Measurements from ENCODE around the gene NRGN.

Gene NRGN

GRCh38 chr11:124756753-124757227 is 17.0 kb downstream of the NRGN start:
- no peaks in the 10 kb centered on the region for H3K9me3 ChIP-seq (ENCODE audit: control insufficient read depth in 2 of 2, low read length in 2 of 2)
- H3K4me1 ChIP-seq (ENCODE audit: control insufficient read depth, insufficient read depth, low read length) = peaks cover 32% of the 10 kb centered on the region
- no peak overlapping the region for H3K9ac ChIP-seq (ENCODE audit: low read length in 2 of 2)
- no peak overlapping the region for H3K4me3 ChIP-seq (ENCODE audit: low read length in 2 of 2)
- no peak overlapping the region for H3K27ac ChIP-seq (ENCODE audit: low read length)
- H3K27me3 ChIP-seq (ENCODE audit: control insufficient read depth in 1 of 2, insufficient read depth in 2 of 2, low read length in 2 of 2) = peaks cover 63 to 72% of the 10 kb centered on the region in 2 donors
- H3K36me3 ChIP-seq (ENCODE audit: control insufficient read depth in 2 of 2, insufficient read depth in 2 of 2, low read length in 2 of 2) = no peaks in the 10 kb centered on the region

- H3K9ac ChIP-seq (ENCODE audit: low read length in 2 of 2) = no peak overlapping the region
- peaks cover 33% of the 10 kb centered on the region for H3K4me1 ChIP-seq (ENCODE audit: control insufficient read depth, insufficient read depth, low read length)
- no peaks in the 10 kb centered on the region for H3K36me3 ChIP-seq (ENCODE audit: control insufficient read depth in 2 of 2, insufficient read depth in 2 of 2, low read length in 2 of 2)
- H3K27ac ChIP-seq (ENCODE audit: low read length) = no peak overlapping the region
- H3K27me3 ChIP-seq (ENCODE audit: control insufficient read depth in 1 of 2, insufficient read depth in 2 of 2, low read length in 2 of 2) = peaks cover 60 to 72% of the 10 kb centered on the region in 2 donors
- no peak overlapping the region for H3K4me3 ChIP-seq (ENCODE audit: low read length in 2 of 2)
- H3K9me3 ChIP-seq (ENCODE audit: control insufficient read depth in 2 of 2, low read length in 2 of 2) = no peaks in the 10 kb centered on the region
Observed at GRCh38 chr11:124757320-124757719, 17.6 kb downstream of the NRGN start.

DNA sequence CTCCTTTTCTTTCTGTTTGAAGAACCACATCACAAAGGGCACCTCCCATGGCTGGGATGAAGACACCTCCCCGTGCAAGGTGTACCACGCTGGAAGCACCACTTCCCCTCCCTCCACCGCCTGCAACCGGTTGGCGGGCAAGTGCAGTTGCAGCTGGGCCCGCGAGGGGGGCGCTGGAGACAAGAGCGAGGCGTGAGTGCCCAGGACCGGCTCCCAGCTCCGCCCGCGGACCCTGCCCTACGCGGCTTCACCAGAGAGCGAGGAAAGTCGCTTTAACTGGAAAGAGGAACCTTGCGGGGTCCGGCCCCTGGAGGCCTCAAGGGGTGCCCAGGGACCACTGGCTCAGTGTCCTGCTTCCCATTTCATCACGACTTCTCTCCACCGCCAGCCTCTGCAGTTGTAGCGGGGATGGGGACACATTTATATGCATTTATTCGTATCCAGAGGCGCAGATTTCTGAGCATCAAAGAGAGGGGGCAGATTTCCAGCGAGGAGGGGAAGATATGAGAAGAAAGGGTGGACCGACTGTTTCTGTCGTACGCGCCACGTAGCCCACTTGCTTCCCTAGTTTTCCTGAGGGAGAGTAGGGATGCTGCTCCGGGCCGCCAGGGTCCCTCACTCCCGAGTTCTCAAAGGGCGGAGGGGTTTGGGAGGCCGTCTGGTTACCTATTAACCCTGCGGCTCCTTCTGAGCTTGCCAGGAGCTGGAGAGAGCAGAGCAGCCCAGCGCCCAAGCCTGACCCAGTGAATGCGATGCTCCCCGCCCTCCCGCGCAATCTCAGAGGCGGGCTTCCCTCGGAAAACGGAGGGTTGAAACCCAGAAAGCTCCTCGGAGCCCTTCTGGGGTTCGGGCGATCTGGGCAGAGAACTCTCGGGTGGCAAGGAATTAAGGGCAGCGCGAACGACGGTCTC is 18.9 kb downstream of the NRGN start:
- Histone ChIP-seq H3K27ac (ENCODE audit: low read length) (peak overlapping the region; percentile 18), H3K27me3 (ENCODE audit: control insufficient read depth in 1 of 2, insufficient read depth in 2 of 2, low read length in 2 of 2) (peaks cover 61 to 74% of the 10 kb centered on the region in 2 donors), H3K4me3 (ENCODE audit: low read length in 2 of 2) (peak overlapping the region; percentile 65 to 77), H3K4me1 (ENCODE audit: control insufficient read depth, insufficient read depth, low read length) (peaks cover 43% of the 10 kb centered on the region), H3K9ac (ENCODE audit: low read length in 2 of 2) (peak overlapping the region; percentile 5 to 22), H3K36me3 (ENCODE audit: control insufficient read depth in 2 of 2, insufficient read depth in 2 of 2, low read length in 2 of 2) (no peaks in the 10 kb centered on the region), H3K9me3 (ENCODE audit: control insufficient read depth in 2 of 2, low read length in 2 of 2) (no peaks in the 10 kb centered on the region)

- Histone ChIP-seq H3K27me3 (ENCODE audit: control insufficient read depth in 1 of 2, insufficient read depth in 2 of 2, low read length in 2 of 2) (peaks cover 57 to 67% of the 10 kb centered on the region in 2 donors), H3K4me3 (ENCODE audit: low read length in 2 of 2) (peak overlapping the region in 1 of 2 donors; percentile 77), H3K9me3 (ENCODE audit: control insufficient read depth in 2 of 2, low read length in 2 of 2) (no peaks in the 10 kb centered on the region), H3K36me3 (ENCODE audit: control insufficient read depth in 2 of 2, insufficient read depth in 2 of 2, low read length in 2 of 2) (no peaks in the 10 kb centered on the region), H3K9ac (ENCODE audit: low read length in 2 of 2) (peak overlapping the region in 1 of 2 donors; percentile 45), H3K27ac (ENCODE audit: low read length) (peak overlapping the region; percentile 55), H3K4me1 (ENCODE audit: control insufficient read depth, insufficient read depth, low read length) (peaks cover 43% of the 10 kb centered on the region)
Observed at GRCh38 chr11:124759266-124760204, 19.8 kb downstream of the NRGN start.

DNA sequence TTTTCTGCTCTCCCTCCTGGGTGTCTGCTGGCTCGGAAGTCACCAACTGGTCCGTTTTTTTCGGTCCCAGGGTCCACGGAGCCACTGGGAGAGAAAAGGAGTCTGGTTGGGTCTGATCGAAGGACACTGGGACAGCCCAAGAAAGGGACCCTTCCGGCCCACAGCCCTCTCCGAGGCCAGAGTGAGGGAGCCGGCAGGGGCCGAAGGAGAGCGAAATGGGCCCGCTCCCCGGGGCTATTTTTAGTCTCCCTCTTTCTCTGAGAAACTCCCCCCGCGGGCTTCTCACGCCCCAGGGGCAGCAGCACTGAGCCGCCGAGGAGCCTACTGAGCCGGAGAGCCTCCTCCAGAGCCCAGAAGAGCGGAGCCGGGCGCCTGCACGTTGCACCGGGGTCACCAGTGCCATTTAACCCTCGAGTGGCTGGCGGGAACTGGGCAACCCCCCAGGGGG is 20.5 kb downstream of the NRGN start:
- H3K4me1 ChIP-seq (ENCODE audit: control insufficient read depth, insufficient read depth, low read length) = peaks cover 43% of the 10 kb centered on the region
- peak overlapping the region; percentile 55 for H3K27ac ChIP-seq (ENCODE audit: low read length)
- peak overlapping the region; percentile 46 to 77 for H3K4me3 ChIP-seq (ENCODE audit: low read length in 2 of 2)
- peaks cover 0 to 4% of the 10 kb centered on the region in 2 donors for H3K36me3 ChIP-seq (ENCODE audit: control insufficient read depth in 2 of 2, insufficient read depth in 2 of 2, low read length in 2 of 2)
- H3K27me3 ChIP-seq (ENCODE audit: control insufficient read depth in 1 of 2, insufficient read depth in 2 of 2, low read length in 2 of 2) = peaks cover 53 to 67% of the 10 kb centered on the region in 2 donors
- peak overlapping the region in 1 of 2 donors; percentile 45 for H3K9ac ChIP-seq (ENCODE audit: low read length in 2 of 2)
- no peaks in the 10 kb centered on the region for H3K9me3 ChIP-seq (ENCODE audit: control insufficient read depth in 2 of 2, low read length in 2 of 2)

GRCh38 chr11:124760806-124761205 is 21.1 kb downstream of the NRGN start:
- Histone ChIP-seq H3K4me1 (ENCODE audit: control insufficient read depth, insufficient read depth, low read length) (peaks cover 43% of the 10 kb centered on the region), H3K36me3 (ENCODE audit: control insufficient read depth in 2 of 2, insufficient read depth in 2 of 2, low read length in 2 of 2) (peaks cover 0 to 4% of the 10 kb centered on the region in 2 donors), H3K9ac (ENCODE audit: low read length in 2 of 2) (peak overlapping the region; percentile 36 to 45), H3K27ac (ENCODE audit: low read length) (peak overlapping the region; percentile 55), H3K27me3 (ENCODE audit: control insufficient read depth in 1 of 2, insufficient read depth in 2 of 2, low read length in 2 of 2) (peaks cover 53 to 67% of the 10 kb centered on the region in 2 donors), H3K4me3 (ENCODE audit: low read length in 2 of 2) (peak overlapping the region; percentile 46 to 77), H3K9me3 (ENCODE audit: control insufficient read depth in 2 of 2, low read length in 2 of 2) (no peaks in the 10 kb centered on the region)

DNA sequence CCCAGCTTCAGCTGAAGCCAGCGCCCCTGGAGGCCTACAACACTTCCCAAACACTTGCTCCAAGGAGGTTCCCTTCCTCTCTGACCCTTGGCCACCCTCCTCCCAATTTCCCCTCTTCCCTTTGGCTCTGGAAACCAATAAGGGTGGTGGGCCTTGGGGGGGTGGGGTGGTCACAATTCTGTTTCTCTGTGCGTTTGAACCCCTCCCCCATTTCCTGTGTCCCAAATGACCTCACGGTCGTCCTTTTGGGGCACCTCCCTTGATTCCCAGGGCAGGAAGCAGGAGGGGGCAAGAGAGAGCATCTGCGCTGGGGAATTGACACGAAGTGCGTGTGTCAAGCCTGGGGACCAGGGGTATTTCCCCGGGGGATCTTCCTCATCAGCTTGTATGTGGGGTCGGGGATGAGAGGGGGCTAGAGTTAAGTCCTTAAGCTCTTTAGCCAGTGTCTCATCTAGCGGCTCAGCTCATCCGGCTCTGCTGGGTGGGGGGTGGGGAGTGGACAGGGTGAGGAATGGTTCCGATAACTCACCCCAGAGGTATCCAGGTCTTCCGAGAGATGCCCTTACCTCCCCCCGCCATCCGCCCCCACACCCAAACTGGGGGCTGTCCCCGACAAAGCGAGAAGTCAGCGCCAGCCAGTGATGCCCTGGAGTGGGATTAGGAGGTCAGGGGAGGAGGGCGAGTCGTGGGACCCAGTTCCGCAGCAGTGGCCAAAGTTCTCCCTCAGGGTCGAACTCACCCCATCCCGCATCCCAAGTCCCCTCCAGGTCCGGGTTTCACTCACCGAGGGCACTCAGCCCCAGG is 21.8 kb downstream of the NRGN start:
- Histone ChIP-seq H3K4me3 (ENCODE audit: low read length in 2 of 2) (peak overlapping the region in 1 of 2 donors; percentile 77), H3K27me3 (ENCODE audit: control insufficient read depth in 1 of 2, insufficient read depth in 2 of 2, low read length in 2 of 2) (peaks cover 47 to 64% of the 10 kb centered on the region in 2 donors), H3K4me1 (ENCODE audit: control insufficient read depth, insufficient read depth, low read length) (peaks cover 43% of the 10 kb centered on the region), H3K9ac (ENCODE audit: low read length in 2 of 2) (peak overlapping the region; percentile 22 to 36), H3K9me3 (ENCODE audit: control insufficient read depth in 2 of 2, low read length in 2 of 2) (no peaks in the 10 kb centered on the region), H3K27ac (ENCODE audit: low read length) (peak overlapping the region; percentile 69), H3K36me3 (ENCODE audit: control insufficient read depth in 2 of 2, insufficient read depth in 2 of 2, low read length in 2 of 2) (peaks cover 2 to 4% of the 10 kb centered on the region in 2 donors)

DNA sequence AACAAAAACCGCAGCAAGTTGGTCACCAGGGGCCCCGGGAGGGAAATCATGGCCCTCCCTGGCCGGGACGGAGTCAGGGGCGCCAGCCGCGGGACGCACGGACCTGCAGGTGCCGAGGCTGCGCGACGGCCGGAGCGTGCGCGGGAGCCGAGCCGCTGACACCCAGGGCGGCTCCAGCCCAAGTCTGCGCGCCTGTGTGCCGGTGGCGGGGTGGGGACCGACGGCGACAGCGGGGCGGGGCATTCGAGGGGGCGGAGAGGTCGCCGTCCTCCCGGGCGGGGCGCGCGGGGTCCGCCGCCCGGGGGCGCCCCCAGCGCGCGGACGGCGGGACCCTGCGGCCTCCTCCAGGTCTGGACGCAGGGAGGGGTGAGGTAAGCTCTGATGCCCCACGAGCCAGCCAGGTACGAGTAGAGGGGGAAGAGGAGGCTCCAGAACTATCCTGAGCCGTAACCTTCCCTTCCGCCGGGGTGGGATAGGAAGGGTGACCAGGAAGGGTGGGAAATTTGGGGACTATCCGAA is 22.4 kb downstream of the NRGN start, which contains the start of gene ESAM:
ESAM (minus strand) TSS at position 186 of the 519 bp plus-strand sequence; CDS start at position 50, 136 bp downstream.
- Histone ChIP-seq H3K9ac (ENCODE audit: low read length in 2 of 2) (peak within 1 kb of the TSS; percentile 22 to 36), H3K9me3 (ENCODE audit: control insufficient read depth in 2 of 2, low read length in 2 of 2) (no peaks in the 10 kb centered on the region), H3K4me3 (ENCODE audit: low read length in 2 of 2) (peak within 1 kb of the TSS; percentile 49 to 77), H3K27me3 (ENCODE audit: control insufficient read depth in 1 of 2, insufficient read depth in 2 of 2, low read length in 2 of 2) (peaks cover 42 to 57% of the 10 kb centered on the region in 2 donors), H3K36me3 (ENCODE audit: control insufficient read depth in 2 of 2, insufficient read depth in 2 of 2, low read length in 2 of 2) (peaks cover 2 to 8% of the 10 kb centered on the region in 2 donors), H3K27ac (ENCODE audit: low read length) (peak within 1 kb of the TSS; percentile 69), H3K4me1 (ENCODE audit: control insufficient read depth, insufficient read depth, low read length) (peaks cover 43% of the 10 kb centered on the region)

GRCh38 chr11:124762624-124763155 is 22.9 kb downstream of the NRGN start:
- Histone ChIP-seq H3K4me3 (ENCODE audit: low read length in 2 of 2) (peak overlapping the region; percentile 49 to 77), H3K4me1 (ENCODE audit: control insufficient read depth, insufficient read depth, low read length) (peaks cover 42% of the 10 kb centered on the region), H3K36me3 (ENCODE audit: control insufficient read depth in 2 of 2, insufficient read depth in 2 of 2, low read length in 2 of 2) (peaks cover 8 to 12% of the 10 kb centered on the region in 2 donors), H3K9ac (ENCODE audit: low read length in 2 of 2) (peak overlapping the region in 1 of 2 donors; percentile 13), H3K9me3 (ENCODE audit: control insufficient read depth in 2 of 2, low read length in 2 of 2) (no peaks in the 10 kb centered on the region), H3K27me3 (ENCODE audit: control insufficient read depth in 1 of 2, insufficient read depth in 2 of 2, low read length in 2 of 2) (peaks cover 37 to 53% of the 10 kb centered on the region in 2 donors), H3K27ac (ENCODE audit: low read length) (no peak overlapping the region)

Measured in stomach smooth muscle (tissue), 2 donors.